AG09309 (cell line): Measurements from ENCODE around the gene GTF2I.
"Not testable (repeated sequence)": the region's sequence is repeated elsewhere in the genome, so short reads cannot be mapped to it uniquely, and the experiment has no call there.

Source experiments
- DNase-seq: peaks from one replicate; pipeline ENCODE4 v3.0.0-alpha.2; 2010; ENCODE audit warnings: low read depth
- H3K4me3 ChIP-seq: 2 replicates; pipeline ENCODE4 v1.5.1; 2011; ENCODE audit warnings: mild to moderate bottlenecking, low read depth, low read length, moderate library complexity; ENCODE audit not compliant: control insufficient read depth
- CTCF ChIP-seq: IDR thresholded peaks from 2 replicates; pipeline ENCODE4 v1.5.1; 2011; ENCODE audit warnings: mild to moderate bottlenecking, low read depth, low read length, inconsistent platforms; ENCODE audit not compliant: insufficient read depth, control insufficient read depth; ENCODE audit errors: missing control alignments

Gene GTF2I

GRCh38 chr7:74674166-74674565 lies 16.6 kb downstream of the GTF2I start:
- no peak for TF ChIP-seq CTCF
- H3K4me3 ChIP-seq = no peak overlapping the region
- no peak for DNase-seq

GRCh38 chr7:74682829-74683228 lies 25.3 kb downstream of the GTF2I start:
- H3K4me3 ChIP-seq = no peak overlapping the region
- no peak for TF ChIP-seq CTCF
- no peak for DNase-seq

- no peak for TF ChIP-seq CTCF
- DNase-seq = no peak
- no peak overlapping the region for H3K4me3 ChIP-seq
Measured at GRCh38 chr7:74683799-74684198, 26.3 kb downstream of the GTF2I start.

GRCh38 chr7:74684473-74684872 lies 27.0 kb downstream of the GTF2I start:
- no peak overlapping the region for H3K4me3 ChIP-seq
- TF ChIP-seq CTCF = no peak
- DNase-seq = no peak

- no peak overlapping the region for H3K4me3 ChIP-seq
- no peak for DNase-seq
- TF ChIP-seq CTCF = no peak
Measured at GRCh38 chr7:74684921-74685320, 27.4 kb downstream of the GTF2I start.

- no peak for TF ChIP-seq CTCF
- no peak overlapping the region for H3K4me3 ChIP-seq
- no peak for DNase-seq
Measured at GRCh38 chr7:74690474-74690873, 33.0 kb downstream of the GTF2I start.

GRCh38 chr7:74704419-74704818 lies 46.9 kb downstream of the GTF2I start:
- H3K4me3 ChIP-seq, DNase-seq: not testable (repeated sequence)
